Heart left ventricle (tissue), 16 donors: ENCODE data around the gene KLHL8. TPM values are rescaled to one million over a fixed set of nuclear protein-coding genes. Genes with fewer than 3 reads are reported as not detected.

Experiments used
- ATAC-seq, 4 donors: fragments of 200-7000 bp; cut with Tn5 transposase; one replicate each; pipeline ENCODE4 v1.9.1; 2020 to 2022; ENCODE audit warnings: moderate library complexity in 4 of 4, mild to moderate bottlenecking in 3 of 4, moderate number of reproducible peaks in 1 of 4
- DNase-seq, 5 donors: peaks; one replicate each; pipeline ENCODE4 v3.0.0-alpha.2; 2020
- H3K27ac ChIP-seq, 12 donors: fragments of 200-600 bp; sonication (generic) in 4 of 12; one replicate each; pipeline versions ENCODE4 v1.5.0 to v1.8.0; 2016 to 2022; ENCODE audit warnings: mild to moderate bottlenecking in 2 of 12
- H3K27me3 ChIP-seq, 9 donors: fragments of 200-600 bp; sonication (generic) in 2 of 9; one replicate each; pipeline versions ENCODE4 v1.5.1 to v1.8.0; 2016 to 2022; ENCODE audit warnings: mild to moderate bottlenecking in 3 of 9
- H3K36me3 ChIP-seq, 9 donors: fragments of 200-600 bp; sonication (generic) in 2 of 9; one replicate each; pipeline versions ENCODE4 v1.5.0 to v1.8.0; 2018 to 2022; ENCODE audit warnings: mild to moderate bottlenecking in 2 of 9
- H3K4me1 ChIP-seq, 12 donors: fragments of 200-600 bp; sonication (generic) in 4 of 12; one replicate each; pipeline versions ENCODE4 v1.5.0 to v1.8.0; 2016 to 2022; ENCODE audit warnings: mild to moderate bottlenecking in 3 of 12
- H3K4me3 ChIP-seq, 12 donors: fragments of 200-600 bp; sonication (generic) in 4 of 12; one replicate each; pipeline versions ENCODE4 v1.5.0 to v1.8.0; 2017 to 2022; ENCODE audit warnings: mild to moderate bottlenecking in 9 of 12, moderate library complexity in 4 of 12
- H3K9me3 ChIP-seq, 12 donors: fragments of 200-600 bp; sonication (generic) in 4 of 12; one replicate each; pipeline versions ENCODE4 v1.5.0 to v1.8.0; 2016 to 2022; ENCODE audit warnings: mild to moderate bottlenecking in 1 of 12
- CTCF ChIP-seq, 12 donors: fragments of 200-600 bp; sonication (generic) in 4 of 12; IDR thresholded peaks; one replicate each; pipeline versions ENCODE4 v1.5.0 to v1.8.0; 2018 to 2022; ENCODE audit warnings: antibody characterized with exemption in 12 of 12, mild to moderate bottlenecking in 5 of 12
- POLR2A ChIP-seq, 2 donors: fragments of 450-650 bp; IDR thresholded peaks; one replicate each; pipeline ENCODE4 v1.6.1; 2017; ENCODE audit warnings: antibody characterized with exemption in 2 of 2, mild to moderate bottlenecking in 2 of 2, moderate library complexity in 2 of 2
- WGBS, 4 donors: extraction: QIAGEN DNeasy Blood & Tissue Kit in 2 of 4; methylation state at CpG; one replicate each; pipeline versions ENCODE4 v1.1.5 to v1.1.7; 2013 to 2018; 5-methylcytosine and 5-hydroxymethylcytosine counted together
- intact Hi-C, 10 donors: fragments of 100-400 bp; cut with DNase I; formaldehyde crosslinking; loops; one replicate each; pipeline versions ENCODE4 v1.11.1 to v1.14.2; 2022
- polyA plus RNA-seq, 2 donors: library from polyadenylated mRNA; stranded (reverse); fragments of 200-250 nt; gene quantifications; one replicate each; pipeline ENCODE4 v1.2.3, GENCODE V29; 2013
- total RNA-seq, 9 donors: library from RNA; depleted of rRNA in 2 of 9; stranded (reverse); fragments of >200 nt in 2 of 9; fragmentation: NEBNext Ultra II Directional in 3 of 9; extraction: Animal tissue kit (Norgen Biotek cat#: 25700) in 3 of 9; gene quantifications; one replicate each; pipeline versions ENCODE4 v1.1.0 to v1.2.4, GENCODE V29; 2016 to 2023
- donor health status: ischemic (EF 13 %, LVEDD 7.1; RV severe dilation, severe dysfunction).
- donor health status: healthy with polysubstance abuse.
- donor health status: DM: no; HTN: yes; CAD: no.
- donor health status: DM: no; HTN: no; CAD: no.
- donor health status: ischemic (EF 25% LVEDD 6.9; RV normal size, moderate dysfunction).
- donor health status: ischemic (EF 25% LVEDD 5.7; RV mildly dilated, moderate dysfunction).
- donor health status: healthy.
- donor health status: DM: yes; HTN: yes; CAD: no.
- donor health status: ischemic (EF 35%, LVEDD 5.7; RV mildly dilated, moderate dysfunction).
- donor health status: nonischemic (EF 11% LVEDD 7.7; RV severe dilation, severe dysfunction).
- donor health status: DM: yes; HTN: yes; CAD: no.
- donor health status: PGD.
- donor health status: ischemic (EF 29% LVEDD 5.4; RV normal size, mild dysfunction).
- donor health status: nonischemic (EF 23%, LVEDD 6.1; RV moderate dilation, normal function).

The KLHL8 gene
- total and polyA plus RNA-seq, 11 donors, result 2.9 to 14.7 (median 10.1) TPM

GRCh38 chr4:87249332-87250019 is 29.1 kb upstream of the KLHL8 start:
- peaks cover 0 to 7% (median 0%) of the 10 kb centered on the region in 12 donors for H3K4me1 ChIP-seq
- intact Hi-C loops, result no loop called here
- H3K36me3 ChIP-seq, result no peaks in the 10 kb centered on the region
- ATAC-seq (no peak), DNase-seq (no peak)
- TF ChIP-seq CTCF (IDR thresholded peaks at IDR 0.05), result no peak
- TF ChIP-seq POLR2A (IDR thresholded peaks at IDR 0.05), result no peak
- H3K27me3 ChIP-seq, result no peaks in the 10 kb centered on the region
- WGBS, 4 donors, result 51 to 67% (median 56%) methylated on average over 2 of the region's 2 CpGs
- H3K9me3 ChIP-seq, result peaks cover 0 to 4% (median 0%) of the 10 kb centered on the region in 12 donors
- no peak overlapping the region for H3K27ac ChIP-seq
- H3K4me3 ChIP-seq, result no peak overlapping the region

GRCh38 chr4:87243426-87244053 is 23.1 kb upstream of the KLHL8 start:
- no peaks in the 10 kb centered on the region for H3K36me3 ChIP-seq
- ATAC-seq, result no peak
- intact Hi-C loops, result no loop called here
- no peak for TF ChIP-seq POLR2A (IDR thresholded peaks at IDR 0.05)
- TF ChIP-seq CTCF (IDR thresholded peaks at IDR 0.05), result no peak
- H3K27me3 ChIP-seq, result no peaks in the 10 kb centered on the region
- no peak for DNase-seq
- H3K9me3 ChIP-seq, result peaks cover 0 to 31% (median 22%) of the 10 kb centered on the region in 12 donors
- H3K4me1 ChIP-seq, result peaks cover 0 to 22% (median 10%) of the 10 kb centered on the region in 12 donors
- no peak overlapping the region for H3K27ac ChIP-seq
- H3K4me3 ChIP-seq, result no peak overlapping the region
- WGBS, 4 donors, result 94 to 96% (median 95%) methylated on average over 2 of the region's 2 CpGs

- Histone ChIP-seq H3K4me1 (peaks cover 0 to 22% (median 10%) of the 10 kb centered on the region in 12 donors), H3K36me3 (no peaks in the 10 kb centered on the region), H3K4me3 (no peak overlapping the region), H3K27ac (no peak overlapping the region), H3K27me3 (no peaks in the 10 kb centered on the region), H3K9me3 (peaks cover 0 to 31% (median 22%) of the 10 kb centered on the region in 12 donors)
- intact Hi-C loops, result no loop called here
- WGBS, 4 donors, result 49 to 63% (median 52%) methylated on average over 1 of the region's 1 CpG
- ATAC-seq (no peak), DNase-seq (no peak)
- TF ChIP-seq POLR2A (IDR thresholded peaks at IDR 0.05) (no peak), CTCF (IDR thresholded peaks at IDR 0.05) (no peak)
Observed at GRCh38 chr4:87241336-87241735, 20.9 kb upstream of the KLHL8 start.

GRCh38 chr4:87240341-87240740 is 19.9 kb upstream of the KLHL8 start:
- intact Hi-C loops, result no loop called here

More at GRCh38 chr4:87240341-87240740, 19.9 kb upstream of the KLHL8 start:
- Histone ChIP-seq H3K27ac (peak overlapping the region in 5 of 12 donors; percentile 2 to 56 (median 41)), H3K27me3 (no peaks in the 10 kb centered on the region), H3K4me3 (peak overlapping the region in 2 of 12 donors; percentile 1 to 27), H3K9me3 (peaks cover 0 to 31% (median 22%) of the 10 kb centered on the region in 12 donors), H3K4me1 (peaks cover 0 to 28% (median 11%) of the 10 kb centered on the region in 12 donors), H3K36me3 (no peaks in the 10 kb centered on the region)
- TF ChIP-seq POLR2A (IDR thresholded peaks at IDR 0.05), result no peak
- ATAC-seq, result peak in 1 of 4 donors; percentile 22
- WGBS, 4 donors, result 28 to 38% (median 35%) methylated on average over 1 of the region's 1 CpG
- DNase-seq, result no peak
